CD14-positive monocyte (primary cell): Measurements from ENCODE around the gene EIF4E1B. TPM values are rescaled to one million over a fixed set of nuclear protein-coding genes. Genes with fewer than 3 reads are reported as not detected.

Experiments
- DNase-seq, 3 donors: peaks; one replicate each; pipeline ENCODE4 v3.0.0-alpha.2; 2011 to 2022
- H2AFZ ChIP-seq: 2 replicates; pipeline ENCODE4 v1.6.0; 2012; ENCODE audit warnings: mild to moderate bottlenecking, low read depth, low read length, inconsistent platforms; ENCODE audit not compliant: insufficient read depth, poor library complexity, severe bottlenecking
- H3K27ac ChIP-seq, 2 donors: 1 replicate in 1 of 2; 2 replicates in 1 of 2; pipeline ENCODE4 v1.5.1; 2012 to 2013; ENCODE audit warnings: low read length in 2 of 2, control low read depth in 1 of 2, inconsistent platforms in 1 of 2, low read depth in 1 of 2, mild to moderate bottlenecking in 1 of 2
- H3K27me3 ChIP-seq, 2 donors: one replicate each; pipeline versions ENCODE4 v1.6.0 to v1.6.1; 2011 to 2013; ENCODE audit warnings: low read length in 2 of 2; ENCODE audit not compliant: control insufficient read depth in 2 of 2, insufficient read depth in 2 of 2
- H3K36me3 ChIP-seq, 2 donors: replicated peaks in 1 of 2; 1 replicate in 1 of 2; 2 replicates in 1 of 2; pipeline versions ENCODE4 v1.5.1 to v1.6.1; 2012 to 2013; ENCODE audit warnings: low read length in 2 of 2, control low read depth in 1 of 2, inconsistent platforms in 1 of 2, mild to moderate bottlenecking in 1 of 2; ENCODE audit not compliant: insufficient read depth in 2 of 2, control insufficient read depth in 1 of 2
- H3K4me1 ChIP-seq, 2 donors: 1 replicate in 1 of 2; 2 replicates in 1 of 2; pipeline versions ENCODE4 v1.5.1 to v1.6.1; 2012 to 2013; ENCODE audit warnings: low read length in 2 of 2, control low read depth in 1 of 2, inconsistent platforms in 1 of 2, mild to moderate bottlenecking in 1 of 2, moderate library complexity in 1 of 2; ENCODE audit not compliant: insufficient read depth in 2 of 2, control insufficient read depth in 1 of 2
- H3K4me2 ChIP-seq: replicated peaks from 2 replicates; pipeline ENCODE3; 2012; ENCODE audit warnings: low read length, moderate library complexity, mild to moderate bottlenecking; ENCODE audit not compliant: poor library complexity, severe bottlenecking; ENCODE audit errors: extremely low read depth
- H3K4me3 ChIP-seq, 3 experiments: fragments of 200-600 bp in 1 of 3; sonication (generic) in 1 of 3; replicated peaks in 1 of 3; 1 replicate in 2 of 3; 2 replicates in 1 of 3; pipeline ENCODE4 v1.5.1; 2011 to 2013; ENCODE audit warnings: low read length in 3 of 3, mild to moderate bottlenecking in 3 of 3, control low read depth in 2 of 3, low read depth in 2 of 3, inconsistent platforms in 1 of 3, moderate library complexity in 1 of 3
- H3K79me2 ChIP-seq: 2 replicates; pipeline ENCODE4 v1.6.0; 2012; ENCODE audit warnings: mild to moderate bottlenecking, control low read depth, inconsistent platforms, low read length, moderate library complexity; ENCODE audit not compliant: insufficient read depth
- H3K9ac ChIP-seq: 2 replicates; pipeline ENCODE4 v1.6.0; 2017; ENCODE audit warnings: low read length, mild to moderate bottlenecking; ENCODE audit not compliant: insufficient read depth, poor library complexity, severe bottlenecking
- H3K9me3 ChIP-seq, 2 donors: replicated peaks in 1 of 2; 1 replicate in 1 of 2; 2 replicates in 1 of 2; pipeline versions ENCODE4 v1.5.1 to v1.6.1; 2012 to 2013; ENCODE audit warnings: low read length in 2 of 2, control low read depth in 1 of 2; ENCODE audit not compliant: control insufficient read depth in 1 of 2, insufficient read depth in 1 of 2
- H4K20me1 ChIP-seq: 2 replicates; pipeline ENCODE4 v1.6.0; 2012; ENCODE audit warnings: mild to moderate bottlenecking, low read length, control low read depth, moderate library complexity; ENCODE audit not compliant: insufficient read depth
- H3K27ac Mint-ChIP-seq, 7 donors: one replicate each; pipeline ENCODE4 v1.8.0; 2020; ENCODE audit warnings: mild to moderate bottlenecking in 7 of 7, mixed read lengths in 7 of 7, moderate library complexity in 6 of 7, inconsistent platforms in 2 of 7
- H3K27me3 Mint-ChIP-seq, 3 donors: one replicate each; pipeline ENCODE4 v1.8.0; 2021 to 2022; ENCODE audit warnings: low read depth in 3 of 3, mild to moderate bottlenecking in 3 of 3, mixed read lengths in 3 of 3, moderate library complexity in 3 of 3, inconsistent platforms in 1 of 3
- H3K36me3 Mint-ChIP-seq, 2 donors: one replicate each; pipeline ENCODE4 v1.8.0; 2020; ENCODE audit warnings: mixed read lengths in 2 of 2, inconsistent platforms in 1 of 2, mild to moderate bottlenecking in 1 of 2
- H3K4me1 Mint-ChIP-seq: one replicate; pipeline ENCODE4 v1.8.0; 2020; ENCODE audit warnings: mild to moderate bottlenecking, mixed read lengths
- H3K4me3 Mint-ChIP-seq, 2 donors: one replicate each; pipeline ENCODE4 v1.8.0; 2020; ENCODE audit warnings: mild to moderate bottlenecking in 2 of 2, mixed read lengths in 2 of 2, moderate library complexity in 1 of 2
- H3K9me3 Mint-ChIP-seq, 7 donors: one replicate each; pipeline ENCODE4 v1.8.0; 2020 to 2022; ENCODE audit warnings: mixed read lengths in 7 of 7, mild to moderate bottlenecking in 6 of 7, moderate library complexity in 6 of 7, inconsistent platforms in 2 of 7
- WGBS: methylation state at CpG from one replicate; pipeline ENCODE4 v1.1.5; 2013; ENCODE audit warnings: missing lambda C conversion rate; ENCODE audit not compliant: insufficient coverage; 5-methylcytosine and 5-hydroxymethylcytosine counted together
- intact Hi-C, 2 donors: fragments of 100-400 bp; cut with micrococcal nuclease; formaldehyde crosslinking; loops; one replicate each; pipeline versions ENCODE4 v1.15.0 to v1.15.1; 2023
- polyA plus RNA-seq, 3 donors: library from polyadenylated mRNA; depleted of rRNA in 1 of 3; unstranded in 2 of 3; stranded (reverse) in 1 of 3; fragments of 300-500 nt in 2 of 3; fragments of >200 nt in 1 of 3; fragmentation: Illumina TruSeq in 2 of 3; gene quantifications; 1 replicate in 2 of 3; 2 replicates in 1 of 3; pipeline ENCODE4 v1.2.3, GENCODE V29; 2012 to 2021
- TF ChIP-seq, protein P1 (sequence below): fragments of 200-600 bp; IDR thresholded peaks from one replicate; pipeline ENCODE4 v1.8.0; 2022; ENCODE audit warnings: antibody characterized with exemption, mild to moderate bottlenecking

The EIF4E1B gene
- polyA plus RNA-seq, 3 donors, result not detected

DNA sequence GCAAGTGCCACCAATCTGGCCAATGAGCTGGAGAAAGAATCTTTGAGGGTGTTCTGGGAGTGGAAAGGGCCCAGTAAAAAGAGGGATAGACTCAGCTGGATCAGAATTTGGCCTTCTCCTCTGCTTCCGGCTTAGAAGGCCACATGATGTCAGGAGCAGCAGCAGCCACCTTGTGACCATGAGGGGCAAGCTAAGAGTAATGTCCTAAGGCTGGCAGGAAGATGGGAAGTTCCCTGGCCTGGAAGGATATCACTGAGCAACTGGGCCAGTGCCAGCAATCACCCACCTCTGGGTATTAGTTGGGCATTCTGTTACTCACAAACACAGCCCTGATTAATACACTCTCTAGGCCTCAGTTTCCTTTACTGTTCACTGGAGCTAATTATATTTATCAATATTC lies 61.0 kb downstream of the EIF4E1B start:
- Mint-ChIP-seq H3K9me3 (peaks cover 0 to 17% (median 10%) of the 10 kb centered on the region in 7 donors), H3K36me3 (no peaks in the 10 kb centered on the region), H3K27ac (no peak overlapping the region), H3K27me3 (peaks cover 47 to 48% (median 48%) of the 10 kb centered on the region in 3 donors), H3K4me3 (peak overlapping the region in 1 of 2 donors; percentile 2), H3K4me1 (peaks cover 3% of the 10 kb centered on the region)
- H3K79me2 ChIP-seq, result no peaks in the 10 kb centered on the region
- TF ChIP-seq, protein P1, sequence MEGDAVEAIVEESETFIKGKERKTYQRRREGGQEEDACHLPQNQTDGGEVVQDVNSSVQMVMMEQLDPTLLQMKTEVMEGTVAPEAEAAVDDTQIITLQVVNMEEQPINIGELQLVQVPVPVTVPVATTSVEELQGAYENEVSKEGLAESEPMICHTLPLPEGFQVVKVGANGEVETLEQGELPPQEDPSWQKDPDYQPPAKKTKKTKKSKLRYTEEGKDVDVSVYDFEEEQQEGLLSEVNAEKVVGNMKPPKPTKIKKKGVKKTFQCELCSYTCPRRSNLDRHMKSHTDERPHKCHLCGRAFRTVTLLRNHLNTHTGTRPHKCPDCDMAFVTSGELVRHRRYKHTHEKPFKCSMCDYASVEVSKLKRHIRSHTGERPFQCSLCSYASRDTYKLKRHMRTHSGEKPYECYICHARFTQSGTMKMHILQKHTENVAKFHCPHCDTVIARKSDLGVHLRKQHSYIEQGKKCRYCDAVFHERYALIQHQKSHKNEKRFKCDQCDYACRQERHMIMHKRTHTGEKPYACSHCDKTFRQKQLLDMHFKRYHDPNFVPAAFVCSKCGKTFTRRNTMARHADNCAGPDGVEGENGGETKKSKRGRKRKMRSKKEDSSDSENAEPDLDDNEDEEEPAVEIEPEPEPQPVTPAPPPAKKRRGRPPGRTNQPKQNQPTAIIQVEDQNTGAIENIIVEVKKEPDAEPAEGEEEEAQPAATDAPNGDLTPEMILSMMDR, result no peak
- 100% methylated on average over 1 of the region's 1 CpG for WGBS
- no peaks in the 10 kb centered on the region for H4K20me1 ChIP-seq
- H3K9ac ChIP-seq, result no peak overlapping the region
- peaks cover 0 to 15% of the 10 kb centered on the region in 2 donors for H3K9me3 ChIP-seq
- H3K27ac ChIP-seq, result no peak overlapping the region
- no peak overlapping the region for H3K4me3 ChIP-seq
- no peak overlapping the region for H2AFZ ChIP-seq
- DNase-seq, result no peak
- H3K27me3 ChIP-seq, result peaks cover 0 to 18% of the 10 kb centered on the region in 2 donors
- H3K4me1 ChIP-seq, result no peaks in the 10 kb centered on the region
- intact Hi-C loops, result no loop called here
- no peaks in the 10 kb centered on the region for H3K36me3 ChIP-seq
- H3K4me2 ChIP-seq, result no peak overlapping the region

DNA sequence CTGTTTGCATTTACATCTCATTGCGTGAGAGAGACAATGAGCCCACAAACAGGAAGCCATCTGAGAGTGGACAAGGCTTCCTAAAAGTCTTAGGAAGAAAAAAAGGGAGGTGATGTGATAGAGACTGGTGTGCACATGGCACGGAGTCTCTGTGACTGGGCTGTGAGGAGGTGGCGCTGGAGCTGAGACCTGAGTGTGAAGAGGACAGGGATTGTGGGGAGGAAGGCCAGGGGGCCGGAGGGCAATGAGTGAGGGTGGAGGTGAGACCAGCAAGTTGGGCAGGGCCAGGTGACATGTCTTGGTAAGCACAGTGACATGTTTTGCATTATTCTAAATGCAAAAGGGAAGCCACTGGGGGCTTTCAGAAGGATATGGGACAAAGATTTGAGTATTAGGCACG lies 61.9 kb downstream of the EIF4E1B start:
- H3K9me3 Mint-ChIP-seq, result peaks cover 0 to 14% (median 7%) of the 10 kb centered on the region in 7 donors

More for the DNA sequence above, 61.9 kb downstream of the EIF4E1B start:
- no peak for DNase-seq
- Histone ChIP-seq H3K36me3 (no peaks in the 10 kb centered on the region), H3K27ac (no peak overlapping the region), H3K4me3 (no peak overlapping the region), H3K9ac (no peak overlapping the region), H3K4me2 (no peak overlapping the region), H3K27me3 (peaks cover 0 to 22% of the 10 kb centered on the region in 2 donors), H3K9me3 (peaks cover 0 to 12% of the 10 kb centered on the region in 2 donors), H3K4me1 (no peaks in the 10 kb centered on the region), H3K79me2 (no peaks in the 10 kb centered on the region), H4K20me1 (no peaks in the 10 kb centered on the region), H2AFZ (no peak overlapping the region)
- no peak overlapping the region for H3K4me3 Mint-ChIP-seq
- intact Hi-C loops, result no loop called here
- H3K27ac Mint-ChIP-seq, result peak overlapping the region in 1 of 7 donors; percentile 8
- no peaks in the 10 kb centered on the region for H3K36me3 Mint-ChIP-seq
- H3K27me3 Mint-ChIP-seq, result peaks cover 48 to 53% (median 50%) of the 10 kb centered on the region in 3 donors
- peaks cover 3% of the 10 kb centered on the region for H3K4me1 Mint-ChIP-seq
- TF ChIP-seq, protein P1, result no peak
- WGBS, result 42% methylated on average over 4 of the region's 5 CpGs
